GM19395 (cell line): Measurements from ENCODE around the gene ZNHIT2.
"Not testable (repeated sequence)": the region's sequence is repeated elsewhere in the genome, so short reads cannot be mapped to it uniquely, and the experiment has no call there.

Source experiments
- ATAC-seq: cut with Tn5 transposase; IDR thresholded peaks from one replicate; pipeline ENCODE4 v1.9.1; 2021; ENCODE audit warnings: mild to moderate bottlenecking, moderate library complexity; ENCODE audit not compliant: unreplicated experiment

ZNHIT2 gene

DNA sequence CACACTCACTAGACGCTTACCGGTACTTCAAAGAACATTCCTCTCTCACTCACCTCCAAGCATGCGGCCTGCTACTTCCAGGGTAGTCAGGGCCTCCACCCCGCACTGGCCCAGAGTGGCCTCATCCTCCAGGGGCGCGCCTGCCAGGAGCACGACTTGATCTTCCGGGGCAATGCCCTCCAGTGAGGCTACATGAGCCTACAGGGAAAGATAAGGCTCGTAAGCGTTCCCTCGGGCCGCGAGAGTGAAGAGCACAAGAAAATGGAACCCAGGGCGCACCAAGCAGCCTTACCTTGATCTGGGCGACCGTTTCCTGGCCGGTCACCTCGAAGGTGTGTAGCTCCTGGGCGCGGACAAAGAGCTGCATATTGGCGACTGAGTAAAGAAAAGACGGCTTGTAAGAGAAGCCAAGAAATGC lies 4.0 kb upstream of the ZNHIT2 start:
- no peak for ATAC-seq

DNA sequence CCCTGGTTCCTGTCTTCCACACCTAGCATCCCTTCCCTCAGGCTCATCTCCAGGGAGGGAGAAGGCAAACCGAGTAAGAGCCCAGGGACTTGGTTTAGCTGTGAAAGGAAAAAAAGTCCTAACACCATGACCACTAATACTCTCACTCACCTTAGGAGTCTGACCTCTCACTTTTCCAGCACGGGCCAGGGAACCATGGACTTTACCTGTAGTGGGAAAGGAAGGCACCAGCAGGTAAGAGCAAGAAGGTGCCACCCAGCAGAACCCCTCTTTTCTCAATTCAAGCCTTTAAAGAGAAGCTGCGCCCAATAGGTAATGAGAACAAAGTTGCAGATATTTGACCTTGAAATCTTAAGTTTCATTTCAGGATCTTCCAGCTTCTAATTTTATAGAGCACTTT lies 3.3 kb upstream of the ZNHIT2 start:
- no peak for ATAC-seq

GRCh38 chr11:65119670-65119995 lies 2.1 kb upstream of the ZNHIT2 start:
- no peak for ATAC-seq

GRCh38 chr11:65118891-65119669 lies 1.6 kb upstream of the ZNHIT2 start:
- ATAC-seq: not testable (repeated sequence)

DNA sequence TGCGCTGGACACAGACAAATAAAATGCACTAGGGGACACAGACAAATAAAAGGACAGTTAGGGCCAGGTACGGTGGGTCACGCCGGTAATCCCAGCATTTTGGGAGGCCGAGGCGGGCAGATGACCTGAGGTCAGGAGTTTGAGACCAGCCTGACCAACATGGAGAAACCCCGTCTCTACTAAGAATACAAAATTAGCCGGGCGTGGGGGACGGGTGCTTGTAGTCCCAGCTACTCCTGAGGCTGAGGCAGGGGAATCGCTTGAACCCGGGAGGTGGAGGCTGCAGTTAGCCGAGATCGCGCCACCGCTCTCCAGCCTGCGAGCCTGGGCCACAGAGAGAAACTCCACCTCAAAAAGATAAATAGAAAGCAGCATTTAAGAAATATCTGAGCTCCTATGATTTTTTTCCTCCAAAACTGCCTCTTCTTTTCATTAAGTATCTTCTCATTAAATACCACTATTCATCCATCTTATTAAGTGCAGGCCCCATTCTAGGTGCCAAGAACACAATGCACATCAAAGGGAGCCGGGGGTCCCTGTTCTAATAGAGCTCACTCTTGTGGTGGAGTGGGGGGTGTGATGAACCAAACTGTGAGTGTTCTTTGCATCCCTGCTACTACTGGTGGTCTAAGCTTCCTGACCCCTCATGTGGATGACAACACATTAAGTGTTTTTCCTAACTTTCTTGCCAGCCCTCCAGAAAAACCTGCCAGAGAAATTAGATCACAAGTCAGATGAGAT lies 766 bp upstream of the ZNHIT2 start:
- no peak for ATAC-seq

DNA sequence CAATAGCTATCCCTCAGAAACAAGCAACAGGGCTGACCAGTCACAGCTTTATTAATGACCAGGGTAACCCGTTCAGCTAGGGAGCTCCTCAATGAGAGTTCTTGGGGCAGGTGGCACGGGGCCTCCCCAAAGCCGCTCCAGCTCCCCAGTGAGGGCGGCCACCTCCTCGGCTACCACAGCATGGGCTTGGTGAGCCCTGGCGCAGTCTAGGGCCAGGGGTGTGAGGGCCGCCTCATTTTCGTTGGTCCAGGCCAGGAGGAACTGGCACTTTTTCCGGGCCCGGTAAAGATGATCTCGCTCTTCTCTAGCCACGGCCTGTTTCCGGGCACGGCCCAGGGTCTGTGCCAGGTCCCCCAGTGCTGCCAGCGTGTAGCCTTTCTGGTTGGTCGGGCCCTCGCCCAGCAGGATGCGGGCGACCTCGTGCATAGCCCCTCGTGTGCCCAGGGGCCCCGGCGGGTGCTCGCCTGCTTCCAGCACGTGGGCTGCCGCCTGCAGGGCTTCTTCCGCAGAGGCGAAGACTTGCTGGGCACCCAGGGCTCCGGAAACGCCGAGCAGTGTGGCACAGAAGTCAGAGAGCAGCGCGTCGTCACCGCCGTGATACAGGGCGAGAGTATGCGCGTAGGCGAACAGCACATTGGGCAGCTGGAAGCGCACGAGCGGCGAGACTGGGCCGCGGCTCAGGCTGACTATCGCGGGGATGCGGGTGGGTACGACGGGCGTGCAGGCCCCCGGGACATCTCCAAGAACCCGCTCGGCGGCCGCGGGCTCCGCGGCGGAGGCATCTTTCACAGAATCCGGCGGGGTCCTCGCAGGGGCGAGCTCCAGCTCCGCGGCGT lies 913 bp downstream of the ZNHIT2 start:
- no peak for ATAC-seq

- ATAC-seq: no peak
Observed at GRCh38 chr11:65115361-65116082, 2.0 kb downstream of the ZNHIT2 start.

DNA sequence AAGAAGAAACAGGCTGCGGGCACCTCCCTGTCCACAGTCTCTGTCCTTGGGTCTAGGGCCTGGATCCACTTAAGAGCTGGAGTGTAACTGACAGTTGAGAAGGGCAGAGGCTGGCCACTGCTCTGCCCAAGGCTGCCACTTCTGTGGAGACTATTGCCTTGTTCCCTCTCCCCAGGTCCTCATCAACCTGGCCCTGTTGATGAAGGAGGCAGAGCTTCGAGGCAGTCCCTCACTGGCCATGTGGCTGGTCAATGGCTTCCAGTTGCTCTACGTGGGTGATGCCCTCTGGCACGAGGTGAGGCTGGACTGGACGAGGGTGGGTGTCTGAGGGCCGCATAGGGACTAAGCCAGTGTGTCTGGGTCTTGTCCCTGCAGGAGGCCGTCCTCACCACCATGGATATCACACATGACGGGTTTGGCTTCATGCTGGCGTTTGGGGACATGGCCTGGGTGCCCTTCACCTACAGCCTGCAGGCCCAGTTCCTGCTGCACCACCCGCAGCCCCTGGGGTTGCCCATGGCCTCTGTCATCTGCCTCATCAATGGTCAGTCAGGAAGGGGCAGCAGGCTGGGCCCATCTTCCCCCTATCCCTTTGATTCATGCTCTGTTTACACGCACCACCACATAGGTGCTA lies 2.8 kb downstream of the ZNHIT2 start:
- ATAC-seq: no peak

- no peak for ATAC-seq
Observed at GRCh38 chr11:65113839-65114238, 3.7 kb downstream of the ZNHIT2 start.

DNA sequence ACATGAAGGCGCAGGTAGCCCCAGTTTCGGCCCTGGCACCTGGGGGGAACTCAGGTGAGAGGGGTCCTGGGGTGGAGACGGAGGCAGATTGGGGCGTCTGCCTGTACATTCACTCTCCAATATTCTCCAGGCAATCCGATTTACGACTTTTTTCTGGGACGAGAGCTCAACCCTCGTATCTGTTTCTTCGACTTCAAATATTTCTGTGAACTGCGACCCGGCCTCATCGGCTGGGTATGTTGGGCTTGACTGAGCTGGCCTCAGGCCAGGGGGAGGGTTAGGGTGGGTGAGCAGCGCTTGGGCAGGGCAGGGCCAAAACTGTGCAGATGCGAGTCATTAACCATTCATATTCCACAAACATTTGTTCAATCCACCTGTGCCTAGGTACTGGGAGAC lies 4.1 kb downstream of the ZNHIT2 start:
- no peak for ATAC-seq

- ATAC-seq: no peak
Observed at GRCh38 chr11:65112546-65113360, 4.7 kb downstream of the ZNHIT2 start.

DNA sequence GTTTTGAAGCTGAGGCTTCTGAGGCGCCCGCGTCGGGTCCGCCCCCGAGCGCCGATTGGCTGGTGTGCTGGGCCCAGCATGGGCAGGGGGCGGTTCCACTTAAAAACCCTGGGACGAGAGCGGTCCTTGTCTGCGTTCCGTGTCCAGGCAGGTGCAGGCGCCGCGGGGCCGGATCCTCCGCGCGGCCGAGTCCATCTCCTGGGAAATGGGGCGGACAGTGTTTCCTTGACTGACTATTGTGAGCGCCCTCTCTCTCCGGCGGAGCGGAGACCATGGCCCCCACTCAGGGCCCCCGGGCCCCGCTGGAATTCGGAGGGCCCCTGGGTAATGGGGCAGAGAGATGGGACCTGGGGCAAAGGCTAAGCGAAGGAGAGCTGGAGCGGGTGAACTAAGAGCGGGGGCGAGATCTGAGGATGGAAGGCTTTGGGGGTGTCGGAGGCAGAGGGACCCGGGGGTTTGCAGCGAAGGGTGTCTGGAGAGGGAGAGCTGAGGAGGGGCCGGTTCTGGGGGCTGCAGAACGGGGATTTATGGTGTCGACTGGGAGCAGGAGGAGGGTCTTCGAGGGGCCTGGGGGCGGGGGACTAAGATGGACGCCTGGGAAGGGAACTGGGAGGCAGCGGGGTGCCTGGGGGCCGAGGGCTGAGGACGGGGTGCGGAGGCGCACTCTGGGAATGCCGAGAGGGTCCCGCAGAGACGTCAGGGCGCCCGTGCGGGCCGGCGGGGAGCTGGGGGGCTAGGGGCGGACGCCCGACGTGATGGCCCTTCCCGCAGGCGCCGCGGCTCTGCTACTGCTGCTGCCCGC lies 5.6 kb downstream of the ZNHIT2 start, which contains the start of gene TM7SF2:
TM7SF2 (plus strand) TSS at position 129 of the 802 bp plus-strand sequence; CDS start at position 273, 144 bp downstream.
- peak; percentile 56 for ATAC-seq

GRCh38 chr11:65111159-65111743 lies 6.2 kb downstream of the ZNHIT2 start:
- ATAC-seq: no peak

DNA sequence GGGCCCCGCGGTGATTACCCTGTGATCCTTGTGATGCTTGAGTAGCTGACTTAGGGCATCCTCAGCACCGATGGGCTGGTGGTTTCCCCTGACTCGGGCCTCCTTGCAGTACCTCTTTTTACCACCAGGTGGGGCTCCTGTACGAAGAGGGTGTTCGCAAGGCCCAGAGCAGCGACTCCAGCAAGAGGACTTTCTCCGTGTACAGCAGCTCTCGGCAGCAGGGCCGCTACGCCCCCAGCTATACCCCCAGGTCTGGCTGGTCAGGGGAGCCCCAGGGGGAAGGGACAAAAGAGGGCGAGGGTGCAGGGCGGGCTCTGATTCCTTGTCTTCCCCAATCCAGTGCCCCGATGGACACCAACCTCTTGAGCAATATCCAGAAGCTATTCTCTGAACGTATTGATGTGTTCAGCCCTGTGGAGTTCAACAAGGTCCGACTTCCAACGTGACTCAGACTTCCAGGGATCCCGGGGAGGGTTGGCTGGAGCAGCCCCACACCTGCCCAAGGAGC lies 7.1 kb downstream of the ZNHIT2 start:
- ATAC-seq: peak; percentile 40

- no peak for ATAC-seq
Observed at GRCh38 chr11:65109231-65110198, 8.0 kb downstream of the ZNHIT2 start.

GRCh38 chr11:65108469-65109123 lies 8.9 kb downstream of the ZNHIT2 start:
- ATAC-seq: no peak
